ELF-1 (cell line): Measurements from ENCODE around the gene RIOK2.

ENCODE experiments used
- DNase-seq: peaks from one replicate; pipeline ENCODE4 v3.0.0-alpha.2; 2016; ENCODE audit warnings: low read depth, low spot score

The RIOK2 gene

GRCh38 chr5:97125125-97125683, 57.8 kb downstream of the RIOK2 start:
- no peak for DNase-seq

DNA sequence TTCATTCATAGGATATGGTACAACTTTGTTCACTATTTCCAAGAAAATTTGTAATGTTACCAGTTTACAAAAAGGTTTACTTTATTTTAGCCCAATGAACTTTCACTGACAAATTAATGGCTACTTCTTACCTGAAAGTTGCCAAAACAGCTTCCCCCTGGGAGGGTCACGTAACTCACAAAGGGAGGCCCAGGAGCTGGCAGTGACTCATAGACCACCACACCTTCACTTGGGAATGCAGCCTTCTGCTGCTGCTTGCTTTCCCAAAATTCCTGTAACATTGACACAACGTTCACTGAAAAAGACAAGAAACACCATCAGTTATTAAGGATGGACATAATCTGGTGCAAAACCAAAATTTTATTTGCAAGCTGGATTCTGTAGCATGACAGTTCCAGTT, 58.7 kb downstream of the RIOK2 start:
- DNase-seq, result peak; percentile 39

- DNase-seq, result no peak
Measured at GRCh38 chr5:97121848-97122247, 61.2 kb downstream of the RIOK2 start.

GRCh38 chr5:97120195-97120594, 62.9 kb downstream of the RIOK2 start:
- DNase-seq, result no peak

- DNase-seq, result no peak
Measured at GRCh38 chr5:97119007-97119390, 64.0 kb downstream of the RIOK2 start.

DNA sequence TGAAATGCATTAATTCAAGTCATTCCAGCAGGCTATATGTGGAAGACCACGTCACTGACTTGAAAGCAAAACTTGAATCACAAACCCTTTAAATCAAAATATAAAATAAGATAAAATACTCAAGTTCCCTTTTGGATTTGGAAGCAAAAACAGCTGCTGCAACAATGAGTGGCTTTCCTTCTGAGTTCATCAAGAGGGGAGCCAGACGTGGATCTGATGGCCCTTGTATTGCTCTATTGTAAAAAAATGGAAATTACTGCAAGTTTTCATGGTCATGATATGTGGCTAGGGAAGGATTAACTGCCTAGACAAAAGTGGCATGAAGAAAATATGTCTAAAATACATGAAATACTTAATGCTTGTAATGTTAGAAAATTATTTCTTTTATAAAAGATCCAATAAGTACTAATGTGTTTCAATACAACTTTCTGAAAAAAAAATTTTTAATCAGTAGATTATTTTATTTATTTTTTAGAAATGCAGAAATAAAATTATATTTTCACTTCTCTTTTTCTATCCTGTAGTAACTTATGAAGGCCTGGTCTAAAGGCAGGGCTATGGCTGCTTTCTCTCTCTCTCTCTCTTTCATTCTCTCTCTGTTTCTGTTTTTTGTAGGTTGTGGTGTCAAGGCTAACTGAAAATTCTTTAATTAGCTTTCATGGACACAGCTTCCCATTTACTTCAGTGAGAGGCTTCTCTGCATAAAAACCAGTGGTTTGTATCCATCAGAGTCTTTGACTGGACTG, 64.6 kb downstream of the RIOK2 start:
- DNase-seq, result no peak

GRCh38 chr5:97115932-97116331, 67.1 kb downstream of the RIOK2 start:
- peak; percentile 40 for DNase-seq

DNA sequence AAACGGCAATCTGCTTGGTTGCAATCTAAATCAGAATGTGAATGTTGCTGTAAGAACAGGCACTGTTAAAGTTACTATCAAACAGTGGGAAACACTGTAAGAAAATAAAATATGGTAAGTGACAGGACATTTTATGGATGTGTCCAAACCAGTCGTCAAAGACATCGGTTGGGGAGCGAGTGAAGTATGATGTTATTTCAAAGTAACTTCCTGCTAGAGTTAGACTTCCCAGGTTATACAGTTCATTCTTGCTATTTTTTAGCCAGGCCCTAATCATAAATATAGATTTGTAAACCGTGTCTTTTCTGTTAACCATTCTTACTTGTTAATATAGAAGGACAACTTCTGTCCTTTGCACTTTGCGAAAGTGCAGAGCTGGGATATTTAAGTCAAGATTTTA, 70.8 kb downstream of the RIOK2 start:
- no peak for DNase-seq

DNA sequence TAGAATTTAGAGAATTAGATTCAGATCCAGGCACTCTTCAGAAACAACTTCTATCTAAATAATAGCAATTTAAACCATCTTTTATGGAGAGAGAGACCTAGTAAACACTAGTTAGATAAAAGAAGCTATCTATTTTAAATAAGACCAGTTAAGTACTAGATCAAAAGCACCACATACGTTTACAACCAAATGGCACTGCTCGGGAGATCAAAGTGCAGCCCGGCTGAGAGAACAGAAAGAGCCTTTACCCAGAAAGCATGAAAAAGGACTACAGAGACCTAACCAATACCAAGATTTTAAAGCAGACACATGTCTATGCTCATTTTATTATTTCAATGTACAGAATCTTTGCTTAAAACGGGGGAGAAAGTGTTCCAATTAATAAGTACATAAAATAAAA, 71.4 kb downstream of the RIOK2 start:
- no peak for DNase-seq

DNA sequence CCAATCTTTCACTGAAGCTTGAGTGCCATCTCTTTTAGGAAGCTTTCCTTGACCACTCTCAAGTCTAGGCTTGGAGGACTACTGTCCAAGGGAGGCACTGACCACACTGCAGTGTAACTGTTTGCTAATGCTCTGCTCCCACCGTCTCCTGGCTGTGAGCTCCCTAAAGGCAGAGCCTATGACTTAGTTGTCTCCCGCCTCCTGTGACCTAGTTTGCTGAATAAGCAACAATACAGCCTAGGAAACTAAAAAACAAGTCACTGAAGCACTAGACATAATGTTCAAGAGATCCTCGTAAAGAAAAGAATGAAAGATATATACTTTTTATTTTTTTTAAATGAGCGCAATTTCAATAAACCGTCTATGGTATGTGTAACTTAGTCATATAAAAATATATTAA, 72.0 kb downstream of the RIOK2 start:
- no peak for DNase-seq
